ENCODE measurements around the gene ASB8.
"Not testable (repeated sequence)": the region's sequence is repeated elsewhere in the genome, so short reads cannot be mapped to it uniquely, and the experiment has no call there.

ASB8 gene

DNA sequence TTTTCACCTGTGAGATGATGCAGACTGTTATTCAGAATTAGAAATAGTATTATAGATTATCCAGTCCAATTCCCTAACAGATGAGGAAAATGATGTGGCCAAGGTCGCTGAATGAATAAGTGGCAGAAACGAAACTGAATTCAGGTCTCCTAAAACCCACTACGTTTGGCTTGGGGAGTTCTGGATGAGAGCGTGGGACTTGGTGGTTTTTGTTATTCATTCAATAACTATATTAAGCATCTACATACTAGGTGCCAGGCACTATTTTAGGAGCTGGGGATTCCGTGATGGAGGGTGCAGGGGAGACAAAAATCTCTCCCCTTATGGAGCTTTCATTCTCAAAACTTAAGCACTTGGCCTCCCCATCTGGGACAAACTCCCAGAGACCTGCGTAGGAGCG, 25.3 kb upstream of the ASB8 start:
- no peak for DNase-seq

- no peak for DNase-seq
Observed at GRCh38 chr12:48180857-48181495, 23.7 kb upstream of the ASB8 start.

- no peak for DNase-seq
Observed at GRCh38 chr12:48180424-48180823, 23.1 kb upstream of the ASB8 start.

DNA sequence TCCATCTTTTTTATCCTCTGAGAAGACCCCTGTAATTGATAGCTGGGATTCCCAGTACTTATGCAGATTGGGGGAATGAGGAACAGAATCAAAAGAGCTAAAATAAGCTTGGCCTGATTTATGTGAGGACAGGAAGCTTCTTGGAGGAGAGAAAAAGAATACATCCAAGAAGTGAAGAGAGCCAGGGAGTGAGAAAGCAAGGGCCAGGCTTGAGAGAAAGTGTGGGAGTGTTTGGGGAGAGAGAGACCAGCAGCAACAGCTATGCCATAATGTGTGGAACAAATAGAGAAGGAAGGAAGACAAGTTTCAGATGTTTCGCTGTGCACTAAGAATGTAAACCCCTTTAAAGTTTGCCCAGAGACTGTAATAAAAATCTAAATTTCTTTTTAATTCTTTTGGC, 22.2 kb upstream of the ASB8 start:
- DNase-seq, result no peak

- no peak for DNase-seq
Observed at GRCh38 chr12:48177982-48178381, 20.7 kb upstream of the ASB8 start.

DNA sequence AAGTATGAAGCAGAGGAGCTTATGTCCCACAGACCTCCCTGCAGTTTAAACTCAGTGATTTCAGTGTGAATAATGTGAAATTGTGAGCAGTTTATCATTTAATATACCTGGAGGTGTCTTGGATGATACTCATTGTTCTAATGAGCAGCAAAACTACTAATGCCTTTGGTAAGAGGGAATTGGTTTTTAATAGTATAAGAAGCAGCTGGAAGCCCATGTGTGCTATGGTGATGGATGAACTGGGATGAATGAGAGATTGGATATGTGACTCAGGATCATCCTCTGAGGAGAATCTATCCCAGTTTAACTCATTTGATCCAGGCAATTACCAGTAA, 19.1 kb upstream of the ASB8 start:
- no peak for DNase-seq

DNA sequence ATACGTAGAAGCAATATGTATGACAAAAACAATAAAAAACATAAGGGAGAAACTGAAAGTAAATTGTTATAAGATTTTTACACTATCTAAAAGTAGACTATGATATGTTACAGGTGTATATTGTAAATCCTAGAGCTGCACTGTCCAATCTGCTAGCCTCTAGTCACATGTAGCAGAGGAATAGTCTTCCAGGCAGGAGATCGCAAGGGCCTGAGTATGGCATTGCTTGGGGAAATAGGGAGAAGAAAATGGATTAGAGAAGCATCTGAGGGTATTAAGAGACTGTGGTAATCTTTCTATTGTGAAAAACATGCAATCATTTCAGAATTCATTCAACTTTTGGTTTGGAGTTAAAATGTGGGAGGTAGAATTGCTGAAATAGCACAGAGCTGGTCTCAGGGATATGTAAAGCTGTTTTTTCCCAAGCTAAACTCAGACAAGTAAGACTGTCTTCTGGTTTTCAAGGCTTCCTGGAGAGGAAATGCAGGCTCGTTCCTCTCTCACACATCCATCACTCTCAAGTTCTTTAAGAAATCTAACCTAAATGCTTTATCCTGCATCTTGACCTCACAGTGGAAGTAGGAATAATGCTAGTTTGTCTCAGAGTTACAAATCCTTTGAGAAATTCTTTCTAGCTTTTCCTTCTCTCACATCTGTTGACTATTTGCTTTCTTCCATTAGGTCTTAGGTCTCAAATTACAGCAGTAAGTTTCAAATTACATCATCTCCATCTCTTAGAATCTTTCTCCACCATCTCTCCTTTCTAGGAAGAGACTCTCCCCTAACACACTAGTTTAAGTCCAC, 18.5 kb upstream of the ASB8 start:
- DNase-seq, result no peak

GRCh38 chr12:48169011-48169410, 11.7 kb upstream of the ASB8 start:
- DNase-seq, result no peak

- peak; percentile 41 for DNase-seq
Observed at GRCh38 chr12:48165089-48165981, 8.0 kb upstream of the ASB8 start.

- DNase-seq, result no peak
Observed at GRCh38 chr12:48164451-48164850, 7.1 kb upstream of the ASB8 start.

DNA sequence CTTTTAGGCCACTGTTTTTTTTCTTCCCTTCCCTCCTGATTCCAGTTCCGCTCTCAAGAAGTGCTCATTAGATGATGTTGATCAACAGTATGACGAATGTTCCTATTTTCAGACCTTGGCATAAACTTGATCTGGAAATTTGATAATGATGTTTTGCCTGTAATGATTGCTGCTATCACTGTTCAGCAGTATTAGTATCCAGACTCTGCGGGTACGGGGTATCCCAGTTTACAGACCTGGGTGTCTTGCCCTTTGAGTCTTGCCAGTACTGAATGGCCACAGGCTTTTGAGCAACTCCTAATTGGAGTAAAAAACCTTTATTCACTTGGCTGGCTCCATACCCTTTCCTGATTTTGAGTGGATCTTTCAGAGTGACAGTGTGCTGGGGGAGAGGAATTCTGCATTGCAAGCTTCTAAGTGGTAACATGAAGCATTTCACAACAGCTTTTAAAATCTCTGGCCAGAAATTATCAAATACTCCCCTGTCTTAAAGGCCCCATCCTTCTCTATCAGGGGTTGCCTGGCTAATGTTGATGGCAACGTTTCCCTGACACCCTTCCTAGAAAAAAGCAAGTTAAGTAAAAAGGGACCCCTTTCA, 5.9 kb upstream of the ASB8 start:
- no peak for DNase-seq

- no peak for DNase-seq
Observed at GRCh38 chr12:48160807-48161206, 3.5 kb upstream of the ASB8 start.

DNA sequence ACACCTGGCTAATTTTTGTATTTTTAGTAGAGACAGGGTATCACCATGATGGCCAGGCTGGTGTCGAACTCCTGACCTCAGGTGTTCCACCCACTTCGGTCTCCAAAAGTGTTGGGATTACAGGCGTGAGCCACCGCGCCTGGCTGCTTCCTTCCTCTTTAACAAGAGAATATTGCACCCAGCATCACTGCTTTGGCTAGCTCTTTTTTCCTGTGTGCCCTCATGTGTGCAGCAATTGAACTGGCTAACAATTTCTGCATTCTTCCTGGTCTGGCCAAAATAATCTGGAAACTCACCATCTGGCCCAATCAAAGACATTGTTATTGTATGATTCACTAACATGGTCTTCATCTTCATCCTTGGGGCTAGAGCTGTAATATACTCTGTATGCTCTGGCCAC, 2.7 kb upstream of the ASB8 start:
- no peak for DNase-seq

- no peak for DNase-seq
Observed at GRCh38 chr12:48157889-48158370, 615 bp upstream of the ASB8 start.

GRCh38 chr12:48156652-48157017, 680 bp downstream of the ASB8 start:
- no peak for DNase-seq

DNA sequence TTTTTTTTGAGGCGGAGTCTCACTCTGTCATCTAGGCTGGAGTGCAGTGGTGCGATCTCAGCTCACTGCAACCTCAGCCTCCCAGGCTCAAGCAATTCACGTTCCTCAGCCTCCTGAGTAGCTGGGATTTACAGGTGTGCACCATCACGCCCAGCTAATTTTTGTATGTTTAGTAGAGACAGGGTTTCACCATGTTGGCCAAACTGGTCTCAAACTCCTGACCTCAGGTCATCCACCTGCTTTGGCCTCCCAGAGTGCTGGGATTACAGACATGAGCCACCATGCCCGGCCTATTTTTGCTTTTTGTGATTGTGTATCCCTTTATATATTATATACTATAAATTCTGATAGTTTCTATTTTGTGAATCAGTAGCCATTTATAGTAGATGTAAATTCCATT, 1.5 kb downstream of the ASB8 start:
- DNase-seq, result not testable (repeated sequence)

- no peak for DNase-seq
Observed at GRCh38 chr12:48151103-48151771, 6.1 kb downstream of the ASB8 start.

DNA sequence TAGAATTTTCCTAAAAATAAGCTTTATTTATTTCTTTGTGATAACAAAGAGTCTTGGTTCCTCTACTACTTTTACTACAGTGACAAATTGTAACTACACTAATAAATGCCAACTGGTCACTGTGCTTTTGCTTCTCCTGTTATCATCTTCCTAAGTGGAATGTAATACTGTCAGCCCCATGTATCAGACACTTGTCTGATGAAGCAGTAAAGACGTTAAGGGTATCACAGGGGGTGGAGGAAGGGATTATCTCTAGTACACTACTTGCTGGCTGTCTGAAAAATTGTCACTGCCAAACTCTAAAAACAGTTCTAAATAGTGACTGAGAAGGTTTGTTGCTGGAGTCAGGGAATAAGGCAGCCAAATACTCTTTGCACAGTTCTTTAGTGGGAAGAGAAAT, 11.3 kb downstream of the ASB8 start:
- DNase-seq, result no peak

GRCh38 chr12:48143898-48144297, 13.4 kb downstream of the ASB8 start:
- no peak for DNase-seq

GRCh38 chr12:48142818-48143674, 14.3 kb downstream of the ASB8 start:
- DNase-seq, result no peak

GRCh38 chr12:48135027-48135426, 22.3 kb downstream of the ASB8 start:
- DNase-seq, result no peak

DNA sequence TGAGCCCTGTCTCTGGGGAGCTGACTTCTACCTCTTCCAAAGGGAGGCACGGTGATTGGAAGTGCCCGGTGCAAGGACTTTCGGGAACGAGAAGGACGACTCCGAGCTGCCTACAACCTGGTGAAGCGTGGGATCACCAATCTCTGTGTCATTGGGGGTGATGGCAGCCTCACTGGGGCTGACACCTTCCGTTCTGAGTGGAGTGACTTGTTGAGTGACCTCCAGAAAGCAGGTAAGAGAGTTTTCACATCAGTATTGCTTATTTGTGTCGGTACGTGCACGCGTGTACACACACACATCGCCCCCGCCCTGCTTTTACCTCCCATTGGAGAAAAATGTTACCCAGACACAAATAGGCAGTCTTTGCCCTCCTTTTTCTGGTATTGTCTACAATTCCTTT, 24.5 kb downstream of the ASB8 start:
- no peak for DNase-seq

Measured in activated CD4-positive, alpha-beta T cell treated with anti-CD3 and anti-CD28 coated beads, Interleukin-2, amount 50 U/mL, for 1 hour (primary cell).